Mesodermal cell (in vitro differentiated cells): Measurements from ENCODE around the gene WDFY4.

Experiments
- H3K27ac ChIP-seq: 2 replicates; pipeline ENCODE4 v1.7.0; 2013; ENCODE audit warnings: mild to moderate bottlenecking, low read depth, low read length, moderate library complexity; ENCODE audit not compliant: severe bottlenecking
- H3K36me3 ChIP-seq: 2 replicates; pipeline ENCODE4 v1.7.1; 2013; ENCODE audit warnings: mild to moderate bottlenecking, low read length, moderate library complexity; ENCODE audit not compliant: control insufficient read depth, insufficient read depth
- H3K4me1 ChIP-seq: one replicate; pipeline ENCODE4 v1.7.1; 2013; ENCODE audit warnings: mild to moderate bottlenecking, low read length; ENCODE audit not compliant: insufficient read depth, control insufficient read depth, poor library complexity, severe bottlenecking
- H3K4me3 ChIP-seq: 2 replicates; pipeline ENCODE4 v1.7.0; 2013; ENCODE audit warnings: low read length, control low read depth, mild to moderate bottlenecking; ENCODE audit not compliant: insufficient read depth, poor library complexity, severe bottlenecking; ENCODE audit errors: extremely low read depth
- H3K9me3 ChIP-seq: 2 replicates; pipeline ENCODE4 v1.7.1; 2013; ENCODE audit warnings: mild to moderate bottlenecking, low read length, moderate library complexity; ENCODE audit not compliant: control insufficient read depth
- WGBS, 2 experiments: methylation state at CpG; one replicate each; pipeline ENCODE4 v1.1.5; 2013; ENCODE audit warnings: missing lambda C conversion rate in 2 of 2; ENCODE audit not compliant: insufficient coverage in 2 of 2; 5-methylcytosine and 5-hydroxymethylcytosine counted together

Gene WDFY4

DNA sequence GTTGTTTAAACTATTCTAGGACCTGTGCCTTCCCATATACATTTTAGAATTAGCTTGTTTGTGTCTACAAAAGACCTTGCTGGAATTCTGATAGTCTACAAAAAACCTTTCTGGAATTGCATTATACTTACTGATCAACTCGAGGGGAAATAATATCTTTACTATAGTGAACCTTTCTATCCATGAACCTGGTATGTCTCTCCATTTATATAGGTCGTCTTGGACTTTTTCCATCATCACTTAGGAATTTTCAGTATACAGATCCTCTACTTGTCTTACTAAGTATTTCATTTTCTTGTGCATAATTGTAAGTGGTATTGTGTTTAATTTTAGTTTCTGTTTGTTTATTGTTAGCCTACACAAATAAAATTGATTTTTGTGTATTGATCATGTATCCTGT lies 101.1 kb downstream of the WDFY4 start:
- no peaks in the 10 kb centered on the region for H3K9me3 ChIP-seq
- no peak overlapping the region for H3K4me3 ChIP-seq
- WGBS, 2 experiments: no CpG with 5 or more reads among the region's 2 CpGs
- no peaks in the 10 kb centered on the region for H3K4me1 ChIP-seq
- no peak overlapping the region for H3K27ac ChIP-seq
- H3K36me3 ChIP-seq: no peaks in the 10 kb centered on the region

DNA sequence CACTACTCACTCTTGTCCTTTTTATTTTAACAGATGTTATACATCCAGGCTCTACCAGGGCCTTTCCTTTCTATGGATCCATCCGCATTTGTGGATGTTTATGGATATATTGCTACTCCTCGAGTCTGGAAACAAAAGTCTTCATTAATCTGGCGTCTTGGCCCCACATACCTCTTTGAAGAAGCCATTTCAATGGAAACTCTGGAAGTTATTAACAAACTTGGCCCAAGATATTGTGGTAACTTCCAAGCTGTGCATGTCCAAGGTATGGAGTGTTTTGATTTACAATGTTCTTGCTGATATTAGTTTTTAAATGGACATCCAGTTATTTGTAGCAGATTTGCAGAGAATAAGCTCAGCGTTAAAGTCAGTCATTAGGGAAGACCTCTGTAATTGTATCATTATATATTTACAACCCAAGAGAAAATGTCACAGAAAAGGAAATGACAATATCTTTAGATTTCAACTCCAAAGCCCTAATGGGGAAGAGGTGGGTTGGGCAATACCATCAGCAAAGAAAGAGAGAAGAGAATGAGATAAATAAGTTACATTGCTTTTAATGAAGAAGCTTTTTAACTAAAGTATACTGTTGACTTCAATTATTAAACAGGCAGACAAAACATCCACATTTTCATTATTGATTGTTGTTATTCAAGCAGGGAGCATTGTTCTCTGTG lies 102.1 kb downstream of the WDFY4 start:
- Histone ChIP-seq H3K4me1 (no peaks in the 10 kb centered on the region), H3K9me3 (no peaks in the 10 kb centered on the region), H3K4me3 (no peak overlapping the region), H3K36me3 (no peaks in the 10 kb centered on the region), H3K27ac (no peak overlapping the region)
- 80 to 100% methylated on average over 1 of the region's 4 CpGs for WGBS, 2 experiments

DNA sequence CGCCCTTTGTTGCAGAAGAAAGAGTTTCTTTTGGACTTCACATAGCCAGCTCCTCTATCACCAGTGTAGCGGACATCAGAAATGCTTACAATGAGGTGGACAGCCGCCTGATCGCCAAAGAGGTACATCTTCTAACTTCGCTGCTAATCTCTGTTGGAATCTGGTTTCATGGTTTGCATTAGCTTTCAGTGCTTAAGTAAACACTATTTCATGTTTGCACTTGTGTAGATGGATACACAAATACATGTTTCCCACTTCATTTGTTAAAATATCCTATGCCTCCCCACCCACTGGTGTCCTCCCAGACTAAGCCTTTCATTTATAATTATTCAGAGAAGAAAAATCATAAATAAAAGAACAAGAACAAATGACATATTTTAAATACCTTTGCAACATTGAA lies 103.9 kb downstream of the WDFY4 start:
- H3K4me1 ChIP-seq: no peaks in the 10 kb centered on the region
- WGBS, 2 experiments: 74 to 98% methylated on average over 4 to 5 of the region's 5 CpGs
- no peaks in the 10 kb centered on the region for H3K9me3 ChIP-seq
- H3K36me3 ChIP-seq: no peaks in the 10 kb centered on the region
- H3K27ac ChIP-seq: no peak overlapping the region
- no peak overlapping the region for H3K4me3 ChIP-seq

DNA sequence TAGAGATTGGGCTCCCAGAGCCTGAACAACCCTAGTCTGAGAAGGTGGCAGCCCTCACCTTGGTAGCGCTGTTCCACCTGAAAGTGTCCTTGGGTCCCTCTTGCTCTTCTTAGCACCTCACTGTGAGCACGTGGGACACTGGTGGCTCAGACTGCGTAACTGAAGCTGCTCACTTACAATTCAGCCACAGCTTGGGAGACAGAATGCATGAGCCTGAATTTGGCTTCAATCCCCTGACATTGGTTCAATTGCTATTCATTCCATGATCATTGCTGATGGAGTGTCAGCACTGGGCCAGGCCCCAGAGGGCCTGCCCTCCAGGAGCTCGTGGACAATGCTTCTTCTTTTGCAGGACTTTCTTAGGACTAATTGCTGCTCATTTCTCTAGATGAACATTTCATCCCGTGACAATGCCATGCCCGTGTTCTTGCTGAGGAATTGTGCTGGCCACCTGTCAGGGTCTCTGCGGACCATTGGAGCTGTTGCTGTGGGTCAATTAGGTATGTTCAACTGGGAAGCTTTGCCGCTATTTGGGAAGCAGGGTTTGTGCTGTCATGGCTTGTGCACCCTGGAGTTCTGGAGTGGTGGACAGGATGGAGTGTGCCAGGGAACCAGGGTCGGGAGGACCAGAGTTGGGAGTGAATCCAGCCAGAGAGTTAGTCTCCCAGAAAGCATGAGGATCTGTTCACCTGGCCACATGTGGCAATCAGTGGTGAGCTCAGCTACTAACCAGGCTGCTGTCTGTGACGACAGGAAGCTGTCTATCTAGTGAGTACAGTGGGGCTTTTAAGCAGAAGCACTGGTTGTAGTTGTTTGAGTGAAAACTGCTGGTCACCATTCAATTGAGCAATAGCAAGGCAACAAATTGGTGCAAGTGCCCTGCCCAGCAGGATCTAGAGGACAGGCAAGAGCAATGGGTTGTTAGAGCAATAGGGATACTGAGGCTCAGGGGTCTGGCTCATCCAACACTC lies 105.1 kb downstream of the WDFY4 start:
- H3K4me3 ChIP-seq: no peak overlapping the region
- WGBS, 2 experiments: 86 to 92% methylated on average over 9 to 10 of the region's 10 CpGs
- no peaks in the 10 kb centered on the region for H3K4me1 ChIP-seq
- H3K9me3 ChIP-seq: no peaks in the 10 kb centered on the region
- no peaks in the 10 kb centered on the region for H3K36me3 ChIP-seq
- no peak overlapping the region for H3K27ac ChIP-seq

DNA sequence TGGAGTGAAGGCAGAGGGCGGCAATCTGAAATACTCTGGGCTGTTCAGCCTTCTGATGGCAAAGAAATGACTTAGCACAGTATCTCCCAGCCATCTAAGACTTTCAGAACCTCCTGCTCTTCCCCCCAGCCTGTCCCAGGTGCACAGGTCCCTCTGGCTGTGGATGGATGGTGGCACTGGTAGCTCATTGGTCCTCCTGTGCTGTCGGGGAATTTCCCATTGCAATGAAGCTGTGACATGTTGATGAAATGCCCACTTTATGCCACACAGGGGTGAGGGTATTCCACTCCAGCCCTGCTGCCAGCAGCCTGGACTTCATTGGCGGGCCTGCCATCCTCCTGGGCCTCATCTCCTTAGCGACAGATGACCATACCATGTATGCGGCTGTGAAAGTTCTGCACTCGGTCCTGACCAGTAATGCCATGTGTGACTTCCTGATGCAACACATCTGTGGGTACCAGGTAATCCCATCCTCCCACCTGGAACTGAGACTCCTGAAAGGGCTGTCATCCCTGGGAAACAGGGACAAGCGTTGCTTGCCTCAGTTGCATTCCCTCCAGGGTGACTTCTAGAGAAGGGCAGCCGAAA lies 105.9 kb downstream of the WDFY4 start:
- no peak overlapping the region for H3K27ac ChIP-seq
- no peaks in the 10 kb centered on the region for H3K36me3 ChIP-seq
- no peaks in the 10 kb centered on the region for H3K4me1 ChIP-seq
- H3K4me3 ChIP-seq: no peak overlapping the region
- no peaks in the 10 kb centered on the region for H3K9me3 ChIP-seq
- 90 to 91% methylated on average over 7 of the region's 8 CpGs for WGBS, 2 experiments

DNA sequence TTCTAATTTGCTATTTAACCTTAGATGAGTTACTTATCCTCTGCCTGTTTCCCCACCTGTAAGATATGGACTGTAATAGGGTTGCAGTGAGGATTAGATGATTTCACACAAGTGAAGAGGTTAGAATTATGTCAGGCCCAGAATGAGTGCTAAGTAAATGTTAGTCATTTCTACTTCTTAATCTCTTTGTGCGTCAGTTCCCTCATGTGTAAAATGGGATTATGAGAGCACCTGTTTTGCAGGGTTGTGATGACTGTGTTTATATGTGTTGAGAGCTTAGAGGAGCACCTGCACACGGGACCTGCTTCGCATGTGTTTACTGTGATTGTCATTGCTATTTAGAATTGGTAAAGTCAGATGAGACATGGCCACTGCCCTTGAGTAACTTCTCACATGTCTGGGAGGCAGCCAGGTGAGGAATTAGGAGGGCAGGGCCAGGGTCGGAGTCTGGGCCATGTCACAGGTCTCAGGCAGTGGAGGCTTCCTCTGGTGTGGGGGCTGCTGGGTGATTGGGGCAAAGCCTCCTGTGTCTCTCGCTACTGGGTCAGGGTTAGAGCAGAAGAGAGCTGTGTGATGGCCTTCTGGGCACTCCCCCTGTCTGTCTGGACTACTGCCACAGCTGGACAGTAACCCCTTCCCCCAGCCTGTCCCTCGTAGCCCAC lies 106.7 kb downstream of the WDFY4 start:
- WGBS, 2 experiments: 80 to 85% methylated on average over 3 to 5 of the region's 6 CpGs
- H3K9me3 ChIP-seq: no peaks in the 10 kb centered on the region
- H3K27ac ChIP-seq: no peak overlapping the region
- no peaks in the 10 kb centered on the region for H3K36me3 ChIP-seq
- H3K4me1 ChIP-seq: no peaks in the 10 kb centered on the region
- H3K4me3 ChIP-seq: no peak overlapping the region

DNA sequence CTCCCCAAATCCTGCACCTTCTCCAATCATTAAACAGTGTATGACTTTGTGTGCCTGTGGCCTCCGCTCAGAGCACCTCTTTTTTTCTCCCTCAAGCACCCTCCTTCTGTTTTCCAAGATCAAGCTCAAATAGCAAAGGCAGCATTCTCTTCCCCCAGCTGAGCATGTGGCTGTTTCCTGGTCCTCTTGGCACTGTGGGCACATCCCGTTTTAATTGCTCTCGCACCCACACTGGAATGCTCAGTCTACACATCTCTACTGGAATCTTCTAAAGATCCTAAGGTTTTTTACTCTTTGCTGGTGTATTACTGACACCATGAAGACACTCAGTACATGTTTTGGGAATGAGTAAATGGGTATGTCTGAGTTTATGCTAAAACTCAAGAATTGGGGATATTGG lies 107.4 kb downstream of the WDFY4 start:
- no peaks in the 10 kb centered on the region for H3K9me3 ChIP-seq
- no peak overlapping the region for H3K27ac ChIP-seq
- no peaks in the 10 kb centered on the region for H3K4me1 ChIP-seq
- no peaks in the 10 kb centered on the region for H3K36me3 ChIP-seq
- WGBS, 2 experiments: 65 to 86% methylated on average over 2 to 3 of the region's 3 CpGs
- no peak overlapping the region for H3K4me3 ChIP-seq

DNA sequence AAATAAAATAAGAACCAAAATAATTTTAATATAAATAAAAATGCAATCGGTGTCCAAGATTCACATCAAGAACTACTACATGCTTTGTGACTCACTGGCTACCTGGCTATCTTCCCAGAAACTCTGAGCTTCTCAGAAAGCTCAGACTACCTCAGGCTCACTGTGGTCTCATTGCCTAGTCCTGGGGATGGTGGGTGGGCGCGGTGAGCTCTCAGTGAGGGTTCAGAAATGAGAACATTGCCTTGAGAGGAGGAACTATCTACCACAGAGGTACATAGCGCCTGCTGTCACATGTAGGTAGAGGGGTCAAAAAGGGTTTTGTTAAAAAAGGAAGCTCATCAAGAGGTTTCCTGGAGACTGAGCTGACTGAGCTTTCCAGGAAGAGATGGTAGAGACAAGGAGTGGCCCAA lies 108.0 kb downstream of the WDFY4 start:
- Histone ChIP-seq H3K27ac (no peak overlapping the region), H3K4me3 (no peak overlapping the region), H3K9me3 (no peaks in the 10 kb centered on the region), H3K36me3 (no peaks in the 10 kb centered on the region), H3K4me1 (no peaks in the 10 kb centered on the region)
- 93 to 96% methylated on average over 3 to 4 of the region's 4 CpGs for WGBS, 2 experiments

DNA sequence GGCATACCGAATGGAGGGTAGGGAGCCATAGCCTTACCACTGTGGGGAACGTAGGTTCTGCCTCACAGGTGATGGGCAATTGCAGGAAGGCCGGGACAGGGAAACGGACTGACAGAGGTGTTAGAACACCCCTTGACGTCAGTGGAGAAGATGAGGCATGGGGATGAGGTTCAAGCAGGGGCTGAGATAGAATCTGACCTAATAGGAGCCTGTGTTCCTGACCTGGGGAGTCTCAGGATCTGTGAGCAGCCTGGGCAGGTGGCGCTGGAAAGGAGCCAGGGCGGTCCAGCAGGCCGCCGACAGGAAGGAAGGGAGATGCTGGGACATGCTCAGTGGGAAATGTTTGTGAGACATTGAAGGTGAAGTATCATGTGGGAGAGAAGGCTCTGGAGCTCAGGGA lies 109.4 kb downstream of the WDFY4 start:
- no peak overlapping the region for H3K4me3 ChIP-seq
- H3K27ac ChIP-seq: no peak overlapping the region
- H3K36me3 ChIP-seq: no peaks in the 10 kb centered on the region
- peaks cover 11% of the 10 kb centered on the region for H3K4me1 ChIP-seq
- no peaks in the 10 kb centered on the region for H3K9me3 ChIP-seq
- WGBS, 2 experiments: 89 to 94% methylated on average over 6 to 9 of the region's 9 CpGs

DNA sequence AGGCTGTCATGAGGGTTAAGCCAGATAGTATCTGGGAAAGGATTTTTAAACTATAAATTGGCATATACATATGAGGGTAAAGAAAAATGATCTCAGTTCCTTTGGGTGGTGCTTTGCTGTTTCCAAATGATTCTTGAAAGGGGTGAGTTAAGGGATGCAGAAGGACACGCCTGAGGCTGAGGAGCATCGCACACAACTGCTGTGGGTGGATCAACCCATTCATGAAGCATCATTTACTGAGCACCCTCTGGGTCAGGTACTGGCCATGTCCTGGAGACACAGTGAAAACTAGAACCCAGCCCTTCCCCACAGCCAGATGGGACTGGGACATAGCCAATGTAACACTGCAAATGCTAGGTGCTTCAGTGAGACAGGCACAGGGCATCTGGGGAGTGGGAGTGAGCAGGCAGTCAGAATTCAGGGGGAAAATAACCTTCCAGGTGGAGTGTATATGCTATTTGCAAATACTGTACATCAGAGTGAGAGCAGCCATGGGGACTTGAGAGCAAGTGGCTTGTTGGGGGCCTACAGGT lies 112.1 kb downstream of the WDFY4 start:
- no peak overlapping the region for H3K27ac ChIP-seq
- peaks cover 13% of the 10 kb centered on the region for H3K4me1 ChIP-seq
- 100% methylated on average over 1 of the region's 2 CpGs; no CpG with 5 or more reads in 1 of the 2 experiments for WGBS, 2 experiments
- peaks cover 6% of the 10 kb centered on the region for H3K9me3 ChIP-seq
- H3K36me3 ChIP-seq: no peaks in the 10 kb centered on the region
- no peak overlapping the region for H3K4me3 ChIP-seq
